Glutamatergic neuron (in vitro differentiated cells): ENCODE measurements around the gene HDAC9. TPM values are rescaled to one million over a fixed set of nuclear protein-coding genes. Genes with fewer than 3 reads are reported as not detected.

Source experiments
- DNase-seq: peaks from one replicate; pipeline ENCODE4 v3.0.0; 2022
- H3K27ac Mint-ChIP-seq: one replicate; pipeline ENCODE4 v1.8.0; 2020; ENCODE audit warnings: mild to moderate bottlenecking, mixed read lengths, inconsistent platforms; ENCODE audit not compliant: unreplicated experiment
- H3K27me3 Mint-ChIP-seq: one replicate; pipeline ENCODE4 v1.8.0; 2020; ENCODE audit warnings: mild to moderate bottlenecking, moderate library complexity, mixed read lengths, inconsistent platforms; ENCODE audit not compliant: unreplicated experiment
- H3K36me3 Mint-ChIP-seq: one replicate; pipeline ENCODE4 v1.8.0; 2020; ENCODE audit warnings: mild to moderate bottlenecking, mixed read lengths, inconsistent platforms; ENCODE audit not compliant: unreplicated experiment
- H3K4me1 Mint-ChIP-seq: one replicate; pipeline ENCODE4 v1.8.0; 2020; ENCODE audit warnings: mild to moderate bottlenecking, low read depth, mixed read lengths, inconsistent platforms; ENCODE audit not compliant: unreplicated experiment
- H3K4me3 Mint-ChIP-seq: one replicate; pipeline ENCODE4 v1.8.0; 2020; ENCODE audit warnings: mild to moderate bottlenecking, mixed read lengths, inconsistent platforms; ENCODE audit not compliant: unreplicated experiment
- H3K9me3 Mint-ChIP-seq: one replicate; pipeline ENCODE4 v1.8.0; 2020; ENCODE audit warnings: mild to moderate bottlenecking, moderate library complexity, mixed read lengths, inconsistent platforms; ENCODE audit not compliant: unreplicated experiment
- CTCF ChIP-seq: fragments of 200-600 bp; sonication (generic); IDR thresholded peaks from one replicate; pipeline ENCODE4 v1.5.0; 2021; ENCODE audit not compliant: partially characterized antibody, unreplicated experiment
- total RNA-seq: library from RNA; stranded (reverse); fragmentation: NEBNext Ultra II Directional; extraction: Animal tissue kit (Norgen Biotek cat#: 25700); gene quantifications from one replicate; pipeline ENCODE4 v1.2.1, GENCODE V29; 2021; ENCODE audit not compliant: unreplicated experiment

The HDAC9 gene
- total RNA-seq, 1 donor from 2014 or later, result 94.8 TPM

GRCh38 chr7:19051767-19052375 lies 556.3 kb downstream of the HDAC9 start:
- Mint-ChIP-seq H3K36me3 (no peaks in the 10 kb centered on the region), H3K4me1 (no peaks in the 10 kb centered on the region), H3K9me3 (peaks cover 1% of the 10 kb centered on the region), H3K4me3 (no peak overlapping the region), H3K27ac (no peak overlapping the region), H3K27me3 (no peaks in the 10 kb centered on the region)
- peak; percentile 86 for TF ChIP-seq CTCF
- peak; percentile 54 for DNase-seq
